ENCODE measurements around the gene FYB1.
"Not testable (repeated sequence)": the region's sequence is repeated elsewhere in the genome, so short reads cannot be mapped to it uniquely, and the experiment has no call there.

Gene FYB1

DNA sequence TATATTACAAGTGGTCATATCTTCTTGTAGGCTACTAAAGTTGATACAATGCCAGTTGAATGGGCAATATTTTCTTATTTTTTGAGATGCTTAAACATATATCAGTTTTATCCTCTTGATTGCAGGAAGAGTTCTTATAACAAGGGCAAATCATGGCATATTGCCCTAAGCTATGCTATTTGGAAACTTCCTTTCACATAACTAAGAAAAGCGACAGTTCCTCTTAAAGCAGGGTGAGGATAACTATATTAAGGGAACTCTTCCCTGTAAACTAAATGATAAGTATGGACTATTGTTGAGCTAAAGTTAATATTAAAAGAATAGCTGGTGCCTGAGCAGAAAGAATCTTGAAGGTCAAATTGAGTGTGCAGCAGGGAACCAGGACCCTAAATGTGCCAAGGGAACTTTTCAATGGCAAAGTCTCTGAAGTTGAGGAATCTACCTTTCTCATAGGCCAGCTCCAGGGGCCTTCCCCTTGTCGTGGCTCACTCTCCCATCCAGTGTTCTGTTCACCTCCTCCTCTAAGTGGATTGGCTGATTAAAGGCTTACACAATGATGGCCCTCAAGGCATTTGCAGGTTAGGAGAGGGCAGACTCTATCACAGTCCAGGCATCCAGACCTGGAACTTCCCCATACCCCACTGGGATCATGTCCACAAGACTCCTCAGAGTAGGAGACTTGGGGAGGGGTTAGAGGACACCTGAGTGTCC is 26.8 kb downstream of the FYB1 start:
- Histone ChIP-seq H3K4me3 (ENCODE audit: low read length) (no peak overlapping the region), H3K36me3 (ENCODE audit: insufficient read depth, low read length) (no peaks in the 10 kb centered on the region), H3K4me1 (ENCODE audit: insufficient read depth, low read length) (no peaks in the 10 kb centered on the region), H3K27ac (ENCODE audit: low read depth, low read length) (no peak overlapping the region), H3K27me3 (ENCODE audit: insufficient read depth, low read length) (no peaks in the 10 kb centered on the region), H3K9me3 (ENCODE audit: insufficient read depth, low read depth, low read length) (no peaks in the 10 kb centered on the region), H3K9ac (ENCODE audit: low read depth, low read length) (no peak overlapping the region)
- 78% methylated on average over 1 of the region's 2 CpGs for WGBS

DNA sequence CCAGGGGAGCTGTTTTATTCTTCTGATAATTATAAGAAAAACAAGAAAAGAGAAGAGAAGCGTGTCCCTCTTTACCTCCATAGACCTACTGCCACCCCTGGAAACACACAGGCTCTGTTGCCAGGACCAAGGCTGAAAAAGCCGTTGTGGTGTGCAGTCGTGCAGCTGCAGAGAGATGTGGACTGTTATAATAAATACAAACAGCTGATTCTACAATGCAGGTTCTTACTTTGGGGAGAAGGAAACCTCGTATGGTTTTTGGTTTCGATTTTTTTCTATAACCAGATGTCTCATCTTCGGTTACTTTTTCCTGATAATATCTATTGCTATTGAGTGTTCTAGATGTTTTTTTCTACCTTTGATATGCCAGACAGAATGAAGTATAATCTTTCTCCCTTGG is 28.1 kb downstream of the FYB1 start:
- no peak overlapping the region for H3K4me3 ChIP-seq (ENCODE audit: low read length)
- no peaks in the 10 kb centered on the region for H3K36me3 ChIP-seq (ENCODE audit: insufficient read depth, low read length)
- H3K9me3 ChIP-seq (ENCODE audit: insufficient read depth, low read depth, low read length) = no peaks in the 10 kb centered on the region
- no peaks in the 10 kb centered on the region for H3K27me3 ChIP-seq (ENCODE audit: insufficient read depth, low read length)
- no peak overlapping the region for H3K27ac ChIP-seq (ENCODE audit: low read depth, low read length)
- WGBS = no CpG with 5 or more reads among the region's 6 CpGs
- H3K4me1 ChIP-seq (ENCODE audit: insufficient read depth, low read length) = no peaks in the 10 kb centered on the region
- no peak overlapping the region for H3K9ac ChIP-seq (ENCODE audit: low read depth, low read length)

DNA sequence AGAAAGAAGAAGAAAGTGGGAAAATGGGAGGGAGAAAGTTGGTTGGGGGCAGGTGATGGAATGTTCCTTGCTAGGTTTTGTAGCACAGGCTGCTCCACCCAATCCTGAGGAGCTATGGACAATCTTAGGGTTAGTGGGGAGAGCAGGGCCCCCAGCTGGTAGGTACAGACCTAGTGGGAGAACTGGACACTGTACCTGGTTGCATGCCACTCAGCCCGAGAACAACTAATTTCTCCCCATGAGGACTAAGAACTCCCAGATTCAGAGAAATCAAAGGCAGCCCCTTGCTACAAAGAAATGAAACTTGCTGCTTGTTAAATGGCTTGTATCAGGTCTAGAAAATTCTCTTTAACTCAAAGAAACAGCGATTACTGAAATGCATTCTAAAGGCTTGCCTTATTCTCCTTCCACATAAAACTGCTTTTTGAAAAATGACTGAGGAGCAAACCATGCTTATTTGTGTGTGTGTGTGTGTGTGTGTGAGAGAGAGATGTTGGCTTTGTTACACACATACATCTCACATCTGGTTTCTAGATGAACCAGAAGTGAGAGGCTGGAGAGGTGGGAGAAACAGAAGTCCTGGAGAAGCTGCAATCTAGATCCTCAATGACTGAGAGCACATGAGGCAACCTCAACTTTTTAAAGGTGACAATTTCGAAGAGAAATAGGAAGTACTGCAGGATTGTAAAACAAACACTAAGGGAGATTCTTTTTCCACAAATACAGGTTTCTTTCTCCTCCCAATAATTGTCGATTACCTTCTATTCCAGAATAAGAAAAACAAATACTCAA is 28.9 kb downstream of the FYB1 start:
- H3K36me3 ChIP-seq (ENCODE audit: insufficient read depth, low read length) = no peaks in the 10 kb centered on the region
- no peak overlapping the region for H3K27ac ChIP-seq (ENCODE audit: low read depth, low read length)
- no peak overlapping the region for H3K9ac ChIP-seq (ENCODE audit: low read depth, low read length)
- H3K4me1 ChIP-seq (ENCODE audit: insufficient read depth, low read length) = no peaks in the 10 kb centered on the region
- H3K9me3 ChIP-seq (ENCODE audit: insufficient read depth, low read depth, low read length) = no peaks in the 10 kb centered on the region
- no peaks in the 10 kb centered on the region for H3K27me3 ChIP-seq (ENCODE audit: insufficient read depth, low read length)
- 100% methylated on average over 2 of the region's 4 CpGs for WGBS
- H3K4me3 ChIP-seq (ENCODE audit: low read length) = no peak overlapping the region

DNA sequence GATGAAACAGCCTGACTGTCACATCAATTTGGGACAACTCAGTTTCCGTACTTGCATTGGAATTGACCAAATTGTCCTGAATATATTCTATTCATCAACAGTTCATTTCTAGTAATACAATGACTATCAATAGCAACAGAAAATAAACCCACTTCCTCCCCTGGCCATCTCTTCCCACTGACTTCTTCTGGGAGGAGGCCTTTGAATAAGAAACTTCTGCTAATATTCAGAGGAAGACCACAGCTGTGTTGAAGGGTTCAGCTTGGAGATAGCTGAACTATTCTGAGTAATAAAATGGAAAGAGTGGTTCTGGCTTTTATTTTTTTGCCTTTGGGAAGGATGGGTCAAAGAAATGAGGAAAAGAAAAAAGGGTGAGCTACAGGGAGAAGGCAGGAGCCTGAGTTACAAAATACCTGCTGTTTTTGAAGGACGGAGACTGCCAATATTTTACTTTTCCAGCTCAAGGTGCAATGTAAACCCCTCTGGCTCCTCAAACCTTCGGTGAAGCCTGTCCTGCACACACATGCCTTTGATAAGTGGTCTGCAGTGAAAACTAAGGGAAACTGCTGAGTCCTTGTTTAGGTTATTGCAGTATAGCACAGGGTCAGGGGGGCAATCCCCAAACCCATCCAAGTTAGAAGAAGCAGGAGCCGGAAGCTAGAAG is 29.9 kb downstream of the FYB1 start:
- H3K27ac ChIP-seq (ENCODE audit: low read depth, low read length) = no peak overlapping the region
- no peaks in the 10 kb centered on the region for H3K36me3 ChIP-seq (ENCODE audit: insufficient read depth, low read length)
- H3K4me3 ChIP-seq (ENCODE audit: low read length) = no peak overlapping the region
- H3K9ac ChIP-seq (ENCODE audit: low read depth, low read length) = no peak overlapping the region
- H3K9me3 ChIP-seq (ENCODE audit: insufficient read depth, low read depth, low read length) = no peaks in the 10 kb centered on the region
- 82% methylated on average over 4 of the region's 4 CpGs for WGBS
- no peaks in the 10 kb centered on the region for H3K27me3 ChIP-seq (ENCODE audit: insufficient read depth, low read length)
- no peaks in the 10 kb centered on the region for H3K4me1 ChIP-seq (ENCODE audit: insufficient read depth, low read length)

DNA sequence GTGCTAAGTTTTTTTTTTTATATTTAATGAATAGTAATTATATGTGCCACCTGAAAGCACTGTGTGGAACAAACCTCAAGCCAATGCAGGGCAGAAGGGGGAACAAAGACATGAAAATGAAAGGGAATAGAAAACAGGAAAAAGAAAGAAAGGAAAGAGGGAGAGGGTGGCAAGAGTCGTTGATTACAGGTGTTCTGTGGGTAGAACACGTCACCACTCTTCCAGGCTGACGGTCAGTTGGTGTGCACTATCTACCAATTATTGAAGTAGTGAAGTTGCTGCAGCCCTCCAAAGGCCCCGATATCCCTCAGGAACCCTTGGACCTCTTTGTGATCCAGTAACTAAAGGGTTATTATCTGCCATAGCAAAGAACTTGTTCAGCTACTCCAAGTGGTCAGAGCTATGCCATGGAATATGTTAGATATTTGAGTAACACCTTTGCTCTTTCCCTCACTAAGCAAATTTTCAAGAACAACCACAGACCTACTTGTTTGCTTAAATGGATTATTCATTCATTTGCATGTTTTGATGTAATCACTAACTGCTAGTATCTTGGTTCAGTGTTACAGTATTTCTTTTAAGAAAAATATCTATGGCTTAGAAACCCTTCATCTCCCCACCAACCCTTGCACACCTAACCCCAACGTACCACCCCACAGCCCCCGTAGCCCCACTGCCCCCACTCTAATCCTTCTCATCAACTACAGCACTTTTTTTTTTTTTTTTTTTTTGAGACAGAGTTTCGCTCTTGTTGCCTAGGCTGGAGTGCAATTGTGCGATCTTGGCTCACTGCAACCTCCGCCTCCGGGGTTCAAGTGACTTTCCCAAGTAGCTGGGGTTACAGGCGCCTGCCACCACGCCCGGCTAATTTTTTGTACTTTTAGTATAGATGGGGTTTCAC is 31.3 kb downstream of the FYB1 start:
- Histone ChIP-seq H3K4me3 (ENCODE audit: low read length) (no peak overlapping the region), H3K27ac (ENCODE audit: low read depth, low read length) (no peak overlapping the region), H3K4me1 (ENCODE audit: insufficient read depth, low read length) (no peaks in the 10 kb centered on the region), H3K36me3 (ENCODE audit: insufficient read depth, low read length) (no peaks in the 10 kb centered on the region), H3K9ac (ENCODE audit: low read depth, low read length) (no peak overlapping the region), H3K27me3 (ENCODE audit: insufficient read depth, low read length) (no peaks in the 10 kb centered on the region), H3K9me3 (ENCODE audit: insufficient read depth, low read depth, low read length) (no peaks in the 10 kb centered on the region)
- WGBS = 87% methylated on average over 13 of the region's 13 CpGs

DNA sequence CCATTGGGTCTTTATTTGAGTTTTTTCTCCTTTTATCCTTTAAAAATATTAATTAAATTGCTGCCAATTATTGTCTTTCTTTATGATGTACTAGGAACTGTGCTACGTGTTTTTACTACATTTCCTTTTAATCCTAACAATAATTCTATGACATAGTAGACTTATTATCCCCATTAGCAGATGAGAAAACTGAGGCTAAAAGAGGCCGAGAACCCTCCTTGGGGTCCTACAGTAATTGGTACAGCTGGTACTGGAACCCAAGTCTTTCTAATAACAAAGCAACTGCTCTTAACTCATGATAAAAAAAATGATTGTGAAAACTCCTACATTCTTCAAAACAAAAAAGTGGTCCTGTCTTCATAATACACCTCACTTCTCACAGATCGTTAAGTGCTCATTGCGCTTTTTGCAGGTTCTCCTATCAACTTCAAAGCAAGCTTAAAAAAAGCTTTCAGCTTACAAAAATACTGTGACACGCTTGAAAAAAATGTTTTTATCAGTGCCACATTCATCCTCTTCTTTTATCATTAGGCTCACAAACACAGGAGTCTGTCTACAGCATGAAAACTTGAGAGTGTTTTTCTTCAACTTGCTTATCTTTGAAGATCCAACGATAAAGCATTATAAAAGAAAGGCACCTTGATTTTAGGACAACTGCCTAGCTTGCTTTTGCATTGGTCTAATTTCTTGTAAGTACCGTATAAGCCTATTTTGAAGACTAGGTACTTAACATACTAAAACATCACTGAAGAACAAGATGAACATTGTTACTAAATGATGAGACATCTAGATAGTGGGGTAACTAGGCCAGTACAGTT is 32.4 kb downstream of the FYB1 start:
- Histone ChIP-seq H3K9ac (ENCODE audit: low read depth, low read length) (no peak overlapping the region), H3K4me1 (ENCODE audit: insufficient read depth, low read length) (no peaks in the 10 kb centered on the region), H3K4me3 (ENCODE audit: low read length) (no peak overlapping the region), H3K36me3 (ENCODE audit: insufficient read depth, low read length) (no peaks in the 10 kb centered on the region), H3K27ac (ENCODE audit: low read depth, low read length) (no peak overlapping the region), H3K9me3 (ENCODE audit: insufficient read depth, low read depth, low read length) (no peaks in the 10 kb centered on the region), H3K27me3 (ENCODE audit: insufficient read depth, low read length) (no peaks in the 10 kb centered on the region)
- 97% methylated on average over 7 of the region's 7 CpGs for WGBS

DNA sequence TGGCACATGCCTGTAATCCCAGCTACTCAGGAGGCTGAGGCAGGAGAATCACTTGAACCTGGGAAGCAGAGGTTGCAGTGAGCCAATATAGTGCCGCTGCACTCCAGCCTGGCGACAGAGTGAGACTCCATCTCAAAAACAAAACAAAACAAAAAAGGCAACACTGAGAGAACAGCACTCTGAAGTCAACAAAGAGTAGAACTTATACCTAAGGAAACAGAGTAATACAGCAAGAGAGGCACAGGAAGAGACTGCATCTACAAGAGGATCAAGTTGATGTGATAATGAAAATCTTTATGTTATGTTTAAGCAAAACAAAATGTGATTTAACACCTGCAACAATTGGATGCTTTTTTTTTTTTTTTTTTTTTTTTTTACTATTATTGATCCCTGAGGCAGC is 33.1 kb downstream of the FYB1 start:
- Histone ChIP-seq H3K36me3 (ENCODE audit: insufficient read depth, low read length) (no peaks in the 10 kb centered on the region), H3K9ac (ENCODE audit: low read depth, low read length) (no peak overlapping the region), H3K27ac (ENCODE audit: low read depth, low read length) (no peak overlapping the region), H3K4me1 (ENCODE audit: insufficient read depth, low read length) (no peaks in the 10 kb centered on the region), H3K4me3 (ENCODE audit: low read length) (no peak overlapping the region), H3K9me3 (ENCODE audit: insufficient read depth, low read depth, low read length) (no peaks in the 10 kb centered on the region), H3K27me3 (ENCODE audit: insufficient read depth, low read length) (no peaks in the 10 kb centered on the region)
- WGBS = 96% methylated on average over 2 of the region's 2 CpGs

DNA sequence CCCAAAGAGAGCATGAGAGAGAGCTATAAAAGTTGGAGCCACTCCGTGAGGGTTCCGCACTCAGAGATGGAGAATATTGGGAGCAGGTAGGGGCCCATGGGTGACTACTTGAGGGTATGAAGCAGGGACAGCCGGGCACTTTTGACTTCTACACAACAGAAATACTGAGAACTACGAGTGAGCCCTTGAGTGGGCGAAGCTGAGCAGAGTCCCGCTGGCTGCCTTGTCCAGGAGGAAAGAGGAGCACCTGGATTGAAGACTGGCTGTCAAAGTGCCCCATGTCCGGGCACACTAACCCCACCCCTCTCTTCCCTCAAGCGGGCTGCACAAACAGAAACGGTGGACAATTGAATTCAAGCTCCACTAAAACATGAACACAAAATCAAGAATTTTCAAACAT is 33.6 kb downstream of the FYB1 start:
- H3K4me1 ChIP-seq (ENCODE audit: insufficient read depth, low read length) = no peaks in the 10 kb centered on the region
- H3K9ac ChIP-seq (ENCODE audit: low read depth, low read length) = no peak overlapping the region
- WGBS = 96% methylated on average over 9 of the region's 9 CpGs

DNA sequence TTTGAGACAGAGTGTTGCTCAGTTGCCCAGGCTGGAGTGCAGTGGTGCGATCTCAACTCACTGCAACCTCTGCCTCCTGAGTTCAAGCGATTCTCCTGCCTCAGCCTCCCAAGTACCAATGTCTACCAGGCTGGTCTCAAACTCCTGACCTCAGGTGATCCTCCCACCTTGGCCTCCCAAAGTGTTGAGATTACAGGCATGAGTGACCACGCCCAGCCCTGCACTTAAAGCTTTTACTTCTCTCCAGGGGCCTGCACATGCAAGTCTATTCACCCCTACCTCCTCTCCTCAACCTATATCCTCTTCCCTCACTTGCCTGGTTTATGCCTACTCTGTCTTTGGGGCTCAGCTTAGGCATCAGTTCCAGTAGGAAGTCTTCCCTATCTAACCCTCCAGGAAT is 39.8 kb downstream of the FYB1 start:
- H3K27me3 ChIP-seq (ENCODE audit: insufficient read depth, low read length); H3K4me3 ChIP-seq (ENCODE audit: low read length); H3K9me3 ChIP-seq (ENCODE audit: insufficient read depth, low read depth, low read length); H3K36me3 ChIP-seq (ENCODE audit: insufficient read depth, low read length); H3K4me1 ChIP-seq (ENCODE audit: insufficient read depth, low read length); H3K27ac ChIP-seq (ENCODE audit: low read depth, low read length); H3K9ac ChIP-seq (ENCODE audit: low read depth, low read length): not testable (repeated sequence)
- WGBS = 62% methylated on average over 3 of the region's 3 CpGs

More for the DNA sequence above, 33.6 kb downstream of the FYB1 start:
- no peaks in the 10 kb centered on the region for H3K36me3 ChIP-seq (ENCODE audit: insufficient read depth, low read length)
- no peak overlapping the region for H3K4me3 ChIP-seq (ENCODE audit: low read length)
- no peaks in the 10 kb centered on the region for H3K9me3 ChIP-seq (ENCODE audit: insufficient read depth, low read depth, low read length)
- no peaks in the 10 kb centered on the region for H3K27me3 ChIP-seq (ENCODE audit: insufficient read depth, low read length)
- no peak overlapping the region for H3K27ac ChIP-seq (ENCODE audit: low read depth, low read length)

DNA sequence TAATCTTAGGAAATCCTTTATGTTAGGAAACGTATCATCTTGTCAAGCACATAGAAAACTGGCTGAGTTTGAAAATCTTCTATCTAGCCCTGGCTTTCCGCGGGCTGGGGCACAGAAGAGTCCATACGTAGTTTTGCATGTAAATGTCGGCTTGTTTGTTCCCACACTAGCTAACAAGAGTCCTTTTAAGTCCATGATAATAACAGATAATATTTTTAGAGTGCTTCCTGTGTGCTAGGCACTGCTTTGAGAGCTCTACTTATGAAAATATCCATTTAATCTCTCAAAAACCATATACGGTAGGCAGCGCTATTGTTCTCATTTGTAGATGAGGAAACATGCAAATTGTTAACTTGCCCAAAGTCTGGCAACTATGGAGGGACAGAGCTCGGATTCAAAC is 40.5 kb downstream of the FYB1 start:
- WGBS = 93% methylated on average over 7 of the region's 8 CpGs
- H3K4me1 ChIP-seq (ENCODE audit: insufficient read depth, low read length) = no peaks in the 10 kb centered on the region
- no peaks in the 10 kb centered on the region for H3K9me3 ChIP-seq (ENCODE audit: insufficient read depth, low read depth, low read length)
- H3K4me3 ChIP-seq (ENCODE audit: low read length) = no peak overlapping the region
- no peak overlapping the region for H3K9ac ChIP-seq (ENCODE audit: low read depth, low read length)
- H3K27ac ChIP-seq (ENCODE audit: low read depth, low read length) = no peak overlapping the region
- no peaks in the 10 kb centered on the region for H3K27me3 ChIP-seq (ENCODE audit: insufficient read depth, low read length)
- H3K36me3 ChIP-seq (ENCODE audit: insufficient read depth, low read length) = no peaks in the 10 kb centered on the region

Data from HUES64 (cell line).